ENCODE measurements around the gene DENND6B.

DNA sequence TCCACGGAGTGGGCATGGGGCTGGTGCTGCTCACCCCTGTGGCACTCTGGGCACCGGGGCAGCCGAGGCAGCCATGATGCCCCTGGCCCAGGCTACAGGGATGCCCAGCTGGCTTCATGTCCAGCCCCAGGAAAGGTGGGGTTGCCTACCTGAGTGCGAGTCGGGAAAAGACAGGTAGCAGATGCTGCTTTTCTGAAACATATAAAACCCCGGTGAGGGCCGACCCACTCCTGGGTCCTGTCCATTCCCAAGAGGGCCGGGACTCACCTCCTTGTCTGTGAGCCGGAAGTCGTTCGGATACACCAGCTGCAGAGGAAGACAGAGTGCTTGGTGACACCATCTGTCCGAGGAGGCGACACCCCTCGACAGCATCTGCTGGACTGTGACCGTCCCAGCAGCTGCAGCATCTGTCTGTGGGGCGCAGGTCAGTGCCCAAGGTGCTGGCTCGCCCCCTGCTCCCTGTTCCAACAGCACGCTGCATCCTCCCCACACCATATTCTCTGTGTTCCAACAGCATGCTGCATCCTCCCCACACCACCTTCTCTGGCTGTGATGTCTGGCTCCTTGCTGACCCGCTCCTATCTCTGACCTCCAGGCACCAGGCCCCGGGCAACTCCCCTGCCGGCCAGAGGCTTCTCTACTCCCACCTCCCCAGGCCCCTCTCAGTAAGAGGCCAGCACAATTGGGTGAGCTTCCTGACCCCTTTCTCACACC lies 8.0 kb downstream of the DENND6B start:
- TF ChIP-seq, protein P1, sequence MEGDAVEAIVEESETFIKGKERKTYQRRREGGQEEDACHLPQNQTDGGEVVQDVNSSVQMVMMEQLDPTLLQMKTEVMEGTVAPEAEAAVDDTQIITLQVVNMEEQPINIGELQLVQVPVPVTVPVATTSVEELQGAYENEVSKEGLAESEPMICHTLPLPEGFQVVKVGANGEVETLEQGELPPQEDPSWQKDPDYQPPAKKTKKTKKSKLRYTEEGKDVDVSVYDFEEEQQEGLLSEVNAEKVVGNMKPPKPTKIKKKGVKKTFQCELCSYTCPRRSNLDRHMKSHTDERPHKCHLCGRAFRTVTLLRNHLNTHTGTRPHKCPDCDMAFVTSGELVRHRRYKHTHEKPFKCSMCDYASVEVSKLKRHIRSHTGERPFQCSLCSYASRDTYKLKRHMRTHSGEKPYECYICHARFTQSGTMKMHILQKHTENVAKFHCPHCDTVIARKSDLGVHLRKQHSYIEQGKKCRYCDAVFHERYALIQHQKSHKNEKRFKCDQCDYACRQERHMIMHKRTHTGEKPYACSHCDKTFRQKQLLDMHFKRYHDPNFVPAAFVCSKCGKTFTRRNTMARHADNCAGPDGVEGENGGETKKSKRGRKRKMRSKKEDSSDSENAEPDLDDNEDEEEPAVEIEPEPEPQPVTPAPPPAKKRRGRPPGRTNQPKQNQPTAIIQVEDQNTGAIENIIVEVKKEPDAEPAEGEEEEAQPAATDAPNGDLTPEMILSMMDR (conservative IDR thresholded peaks at IDR 0.05), result no peak
- no peak for TF ChIP-seq EZH2 (IDR thresholded peaks at IDR 0.05; ENCODE audit: low read depth)
